ENCODE measurements around the gene HECW1. TPM values are rescaled to one million over a fixed set of nuclear protein-coding genes. Genes with fewer than 3 reads are reported as not detected.

The HECW1 gene
- total and polyA plus RNA-seq, 2 of the 8 experiments (the other 6 are each of a cell fraction or from before 2014, with no cell fraction given) = 2.9 to 12.7 TPM

DNA sequence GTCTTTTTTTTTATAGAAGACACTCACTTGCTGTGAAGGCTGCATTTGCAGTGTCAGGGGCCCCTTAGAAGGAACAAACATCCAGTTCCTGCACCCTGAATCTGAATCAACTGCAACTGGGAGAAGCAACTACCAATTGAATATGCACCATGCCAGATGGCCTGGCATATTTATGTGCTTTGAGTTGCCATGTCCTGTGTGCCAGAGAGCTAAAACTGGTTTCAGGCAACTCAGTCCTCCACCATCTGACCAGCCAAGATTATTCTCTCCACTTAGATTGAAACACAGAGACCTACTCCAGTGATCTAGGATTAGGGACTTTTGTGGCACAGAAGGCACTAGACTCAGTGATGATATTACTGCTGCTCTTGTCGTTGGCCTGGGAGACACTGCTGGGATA, 225.4 kb downstream of the HECW1 start:
- no peaks in the 10 kb centered on the region for H3K36me3 ChIP-seq (ENCODE audit: control insufficient read depth in 2 of 4, insufficient read depth in 4 of 4, low read length in 3 of 4)
- H3K9me3 ChIP-seq (ENCODE audit: insufficient read depth in 2 of 2, low read depth in 1 of 2, low read length in 1 of 2) = no peaks in the 10 kb centered on the region
- no peak overlapping the region for H2BK120ac ChIP-seq (replicated peaks; ENCODE audit: low read depth, low read length)
- no peaks in the 10 kb centered on the region for H3K23me2 ChIP-seq (ENCODE audit: low read depth, low read length)
- WGBS, 2 experiments (ENCODE audit: extremely low coverage in 1 of 2, insufficient coverage in 1 of 2, insufficient read length in 1 of 2, insufficient replicate concordance in 2 of 2, low coverage in 1 of 2, low lambda C conversion rate in 2 of 2, missing lambda C conversion rate in 1 of 2) = 75% methylated on average over 1 of the region's 1 CpG; no CpG with 5 or more reads in 1 of the 2 experiments
- no peak overlapping the region for H3K56ac ChIP-seq (replicated peaks; ENCODE audit: insufficient read length, low read depth, low read length)
- H4K20me1 ChIP-seq (replicated peaks in 1 of 2; ENCODE audit: control insufficient read depth in 1 of 2, insufficient read depth in 2 of 2, low read length in 2 of 2) = no peaks in the 10 kb centered on the region
- no peak overlapping the region for H4K8ac ChIP-seq (ENCODE audit: extremely low read depth, insufficient read depth, low read length)
- ChIA-PET CTCF (ENCODE audit: partially characterized antibody) (no interaction called here), POLR2A (ENCODE audit: partially characterized antibody) (no interaction called here)
- H2BK20ac ChIP-seq (ENCODE audit: low read length) = no peak overlapping the region; the same call in 1 of the 2 replicates
- H3K14ac ChIP-seq (ENCODE audit: insufficient read length) = no peak overlapping the region
- DNase-seq (ENCODE audit: low read depth in 1 of 2, low spot score in 2 of 2) (no peak), FAIRE-seq (no peak)
- 0 out of 2 replicates have a peak overlapping the region, but pooled peaks have one; percentile 10 for H2BK12ac ChIP-seq (ENCODE audit: low read depth, low read length)
- no peak overlapping the region for H4K5ac ChIP-seq (ENCODE audit: insufficient read length, low read depth, low read length)
- H3K79me2 ChIP-seq (ENCODE audit: control insufficient read depth in 1 of 2, insufficient read depth in 2 of 2, low read length in 2 of 2) = no peaks in the 10 kb centered on the region
- no peaks in the 10 kb centered on the region for H3K27me3 ChIP-seq (replicated peaks in 1 of 4; ENCODE audit: control insufficient read depth in 3 of 4, extremely low read depth in 1 of 4, insufficient read depth in 3 of 4, low read length in 3 of 4)
- no peak overlapping the region for H3K4me3 ChIP-seq (ENCODE audit: extremely low read depth in 1 of 4, insufficient read depth in 2 of 4, low read depth in 3 of 4, low read length in 4 of 4)
- H2AFZ ChIP-seq (ENCODE audit: low read length) = no peak overlapping the region
- no peaks in the 10 kb centered on the region for H3K4me1 ChIP-seq (replicated peaks in 1 of 4; ENCODE audit: control insufficient read depth in 3 of 4, insufficient read depth in 4 of 4, low read length in 3 of 4)
- H3K23ac ChIP-seq (ENCODE audit: insufficient read length) = no peak overlapping the region
- no peak overlapping the region for H2BK15ac ChIP-seq (ENCODE audit: low read length)
- no peak overlapping the region for H3K27ac ChIP-seq (ENCODE audit: low read depth, low read length)
- no peak overlapping the region for H3K4ac ChIP-seq (replicated peaks; ENCODE audit: insufficient read length, low read depth, low read length)
- no peak overlapping the region for H3K9ac ChIP-seq (replicated peaks in 1 of 4; ENCODE audit: extremely low read depth in 1 of 4, low read depth in 3 of 4, low read length in 3 of 4)
- no peak overlapping the region for H2BK5ac ChIP-seq (ENCODE audit: low read depth, low read length)
- H2AK5ac ChIP-seq (ENCODE audit: low read depth, low read length) = no peak overlapping the region
- no peak overlapping the region; the same call in 1 of the 2 replicates for H3K18ac ChIP-seq (ENCODE audit: extremely low read depth, low read length)
- H3K4me2 ChIP-seq (ENCODE audit: insufficient read depth in 1 of 2, low read depth in 2 of 2, low read length in 2 of 2) = no peak overlapping the region
- no peak overlapping the region for H4K91ac ChIP-seq (replicated peaks; ENCODE audit: insufficient read length, low read length)
- H3K79me1 ChIP-seq (ENCODE audit: low read depth, low read length) = no peaks in the 10 kb centered on the region
- no peak for TF ChIP-seq NANOG (IDR thresholded peaks at IDR 0.05; ENCODE audit: insufficient read depth, low read depth, low read length, poor library complexity, severe bottlenecking)
- TF ChIP-seq, protein P1, sequence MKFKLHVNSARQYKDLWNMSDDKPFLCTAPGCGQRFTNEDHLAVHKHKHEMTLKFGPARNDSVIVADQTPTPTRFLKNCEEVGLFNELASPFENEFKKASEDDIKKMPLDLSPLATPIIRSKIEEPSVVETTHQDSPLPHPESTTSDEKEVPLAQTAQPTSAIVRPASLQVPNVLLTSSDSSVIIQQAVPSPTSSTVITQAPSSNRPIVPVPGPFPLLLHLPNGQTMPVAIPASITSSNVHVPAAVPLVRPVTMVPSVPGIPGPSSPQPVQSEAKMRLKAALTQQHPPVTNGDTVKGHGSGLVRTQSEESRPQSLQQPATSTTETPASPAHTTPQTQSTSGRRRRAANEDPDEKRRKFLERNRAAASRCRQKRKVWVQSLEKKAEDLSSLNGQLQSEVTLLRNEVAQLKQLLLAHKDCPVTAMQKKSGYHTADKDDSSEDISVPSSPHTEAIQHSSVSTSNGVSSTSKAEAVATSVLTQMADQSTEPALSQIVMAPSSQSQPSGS (IDR thresholded peaks at IDR 0.05; ENCODE audit: low read length) = no peak
- TF ChIP-seq TBP (IDR thresholded peaks at IDR 0.05; ENCODE audit: low read depth, low read length) = no peak
- TF ChIP-seq BACH1 (IDR thresholded peaks at IDR 0.05; ENCODE audit: low read length) = no peak
- TF ChIP-seq CBX5 (IDR thresholded peaks at IDR 0.05; ENCODE audit: low read depth, low read length) = no peak
- no peak for TF ChIP-seq BCL11A (IDR thresholded peaks at IDR 0.05; ENCODE audit: low read depth in 2 of 2, low read length in 2 of 2)
- no peak for TF ChIP-seq HDAC6 (IDR thresholded peaks at IDR 0.05; ENCODE audit: low read depth, low read length)
- no peak for TF ChIP-seq CTBP2 (IDR thresholded peaks at IDR 0.05; ENCODE audit: borderline replicate concordance, insufficient read depth, insufficient read length, low read length)
- no peak for TF ChIP-seq KDM1A (IDR thresholded peaks at IDR 0.05; ENCODE audit: borderline replicate concordance, low read length)
- TF ChIP-seq, protein P2, sequence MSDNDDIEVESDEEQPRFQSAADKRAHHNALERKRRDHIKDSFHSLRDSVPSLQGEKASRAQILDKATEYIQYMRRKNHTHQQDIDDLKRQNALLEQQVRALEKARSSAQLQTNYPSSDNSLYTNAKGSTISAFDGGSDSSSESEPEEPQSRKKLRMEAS (IDR thresholded peaks at IDR 0.05) = no peak
- no peak for TF ChIP-seq ZNF274 (IDR thresholded peaks at IDR 0.05; ENCODE audit: borderline replicate concordance, extremely low read depth, low read length)
- no peak for TF ChIP-seq RBBP5 (IDR thresholded peaks at IDR 0.05; ENCODE audit: borderline replicate concordance, low read depth, low read length)

Measured in H1 (cell line).